K562 (cell line): ENCODE data around the gene RBMS3. TPM values are rescaled to one million over a fixed set of nuclear protein-coding genes. Genes with fewer than 3 reads are reported as not detected.

ENCODE experiments used
- ATAC-seq: fragments of 200-7000 bp; cut with Tn5 transposase; 3 replicates; pipeline ENCODE4 v1.9.1; 2020; ENCODE audit warnings: moderate library complexity
- BruUV-seq: library from RNA; stranded (reverse); fragments of 400-500 nt; replicated peaks from 2 replicates; lab custom pipeline; 2021; lab: Mats Ljungman, UMichigan
- CTCF ChIA-PET: fragments of 300-600 bp; formaldehyde crosslinking; extraction: SDS; loops from one replicate; lab custom pipeline; 2021; ENCODE audit warnings: low intra/inter-chr PET ratio; lab: Yijun Ruan, JAX
- POLR2A ChIA-PET: fragments of 300-600, 350-650 bp; sonication (Branson Sonifier 250); formaldehyde crosslinking; extraction: SDS; loops from one replicate; lab custom pipeline; 2021; ENCODE audit warnings: antibody characterized with exemption, inconsistent platforms; lab: Yijun Ruan, JAX
- DNase-seq, 4 experiments: peaks; one replicate each; pipeline versions ENCODE4 v3.0.0 to v3.0.0-alpha.2; 2011 to 2018; ENCODE audit warnings: low spot score in 3 of 4, mixed read lengths in 3 of 4; ENCODE audit errors: extremely low read depth in 1 of 4
- FAIRE-seq: peaks from 2 replicates; lab custom pipeline; 2011; peaks lifted over from hg19 to GRCh38; lab: Jason Lieb, UNC
- H2AFZ ChIP-seq: 2 replicates; pipeline ENCODE4 v1.6.0; 2011; ENCODE audit warnings: low read depth, low read length, control low read depth, inconsistent platforms
- H3K27ac ChIP-seq: fragments of 200-600 bp; 3 replicates; pipeline ENCODE4 v1.8.0; 2011; ENCODE audit warnings: low read depth, mild to moderate bottlenecking, control low read depth, inconsistent platforms, low read length, moderate library complexity, mixed read lengths; ENCODE audit errors: extremely low read depth
- H3K27me3 ChIP-seq, 2 experiments: fragments of 300-600 bp in 1 of 2; 2 replicates in 1 of 2; 3 replicates in 1 of 2; pipeline versions ENCODE4 v1.6.0 to v1.8.0; 2011; ENCODE audit warnings: inconsistent platforms in 2 of 2, low read length in 2 of 2, mild to moderate bottlenecking in 1 of 2, mixed read lengths in 1 of 2, moderate library complexity in 1 of 2; ENCODE audit not compliant: control insufficient read depth in 2 of 2, insufficient read depth in 2 of 2
- H3K36me3 ChIP-seq: fragments of 300-600 bp; 3 replicates; pipeline ENCODE4 v1.8.0; 2011; ENCODE audit warnings: mild to moderate bottlenecking, low read length, inconsistent platforms; ENCODE audit not compliant: control insufficient read depth, insufficient read depth
- H3K4me1 ChIP-seq, 2 experiments: fragments of 200-600 bp in 1 of 2; replicated peaks in 1 of 2; 2 replicates in 1 of 2; 3 replicates in 1 of 2; pipeline versions ENCODE4 v1.5.1 to v1.8.0; 2011; ENCODE audit warnings: inconsistent platforms in 2 of 2, low read length in 2 of 2, mild to moderate bottlenecking in 1 of 2, mixed read lengths in 1 of 2, moderate library complexity in 1 of 2; ENCODE audit not compliant: control insufficient read depth in 2 of 2, insufficient read depth in 2 of 2
- H3K4me2 ChIP-seq: 2 replicates; pipeline ENCODE4 v1.6.1; 2011; ENCODE audit warnings: low read length, control low read depth, inconsistent platforms, mixed read lengths; ENCODE audit not compliant: insufficient read depth
- H3K4me3 ChIP-seq: fragments of 200-600 bp; sonication (generic), shearing (Covaris generic); 2 replicates; pipeline ENCODE4 v1.5.1; 2016; ENCODE audit warnings: control low read depth, inconsistent platforms
- H3K79me2 ChIP-seq: fragments of 200-600 bp; 3 replicates; pipeline ENCODE4 v1.8.0; 2011; ENCODE audit warnings: low read length, inconsistent platforms; ENCODE audit not compliant: control insufficient read depth, insufficient read depth
- H3K9ac ChIP-seq, 2 experiments: 2 replicates each; pipeline versions ENCODE4 v1.6.0 to v1.6.1; 2011; ENCODE audit warnings: low read depth in 2 of 2, low read length in 2 of 2, control low read depth in 1 of 2, inconsistent platforms in 1 of 2, mild to moderate bottlenecking in 1 of 2, mixed read lengths in 1 of 2; ENCODE audit not compliant: insufficient read depth in 1 of 2
- H3K9me1 ChIP-seq: one replicate; pipeline ENCODE4 v1.6.0; 2011; ENCODE audit warnings: inconsistent platforms, mild to moderate bottlenecking, low read length, moderate library complexity; ENCODE audit not compliant: control insufficient read depth, insufficient read depth
- H3K9me3 ChIP-seq: replicated peaks from 2 replicates; pipeline ENCODE4 v1.5.1; 2011; ENCODE audit warnings: low read depth, low read length, inconsistent platforms; ENCODE audit not compliant: control insufficient read depth, insufficient read depth
- H4K20me1 ChIP-seq: replicated peaks from 2 replicates; pipeline ENCODE4 v1.6.1; 2011; ENCODE audit warnings: low read length, inconsistent platforms, mixed read lengths; ENCODE audit not compliant: control insufficient read depth, insufficient read depth
- CCAR2 ChIP-seq: fragments of 200-400 bp; formaldehyde crosslinking; IDR thresholded peaks from 2 replicates; pipeline ENCODE4 v1.6.1; 2017; ENCODE audit warnings: mild to moderate bottlenecking, low read depth, low read length
- CXXC5 ChIP-seq: fragments of 250-450 bp; sonication (Bioruptor Pico); IDR thresholded peaks from 2 replicates; pipeline ENCODE4 v1.8.0; 2022; ENCODE audit warnings: inconsistent platforms, mild to moderate bottlenecking, moderate library complexity
- EZH2 ChIP-seq: IDR thresholded peaks from 2 replicates; pipeline ENCODE4 v1.6.1; 2012; ENCODE audit warnings: low read depth, mild to moderate bottlenecking, inconsistent platforms, low read length, borderline replicate concordance
- GABPA ChIP-seq: fragments of 200-800 bp; sonication (Bioruptor generic); conservative IDR thresholded peaks from 2 replicates; pipeline ENCODE4 v1.6.1; 2016; ENCODE audit warnings: low read depth, missing genetic modification characterization, missing compliant biosample characterization
- LARP7 ChIP-seq: fragments of 450-650 bp; IDR thresholded peaks from 2 replicates; pipeline ENCODE4 v1.6.1; 2016
- SMARCC2 ChIP-seq: fragments of 450-650 bp; IDR thresholded peaks from 2 replicates; pipeline ENCODE4 v1.6.1; 2017; ENCODE audit warnings: antibody characterized with exemption, moderate library complexity, mild to moderate bottlenecking, low read depth
- STAG1 ChIP-seq: sonication (generic); formaldehyde crosslinking; IDR thresholded peaks from 2 replicates; pipeline ENCODE4 v1.5.0; 2020; ENCODE audit warnings: missing genetic modification reagents, borderline replicate concordance
- XRCC3 ChIP-seq: fragments of 450-650 bp; IDR thresholded peaks from 2 replicates; pipeline ENCODE4 v1.6.1; 2017; ENCODE audit warnings: mild to moderate bottlenecking, moderate library complexity
- ZKSCAN8 ChIP-seq: fragments of 200-800 bp; sonication (Bioruptor generic); IDR thresholded peaks from 2 replicates; pipeline ENCODE4 v1.6.1; 2016; ENCODE audit warnings: missing genetic modification characterization, missing compliant biosample characterization
- ZNF232 ChIP-seq: sonication (generic); formaldehyde crosslinking; IDR thresholded peaks from 2 replicates; pipeline ENCODE4 v1.8.0; 2022; ENCODE audit warnings: mild to moderate bottlenecking, missing genetic modification reagents
- ZNF785 ChIP-seq: fragments of 250-450 bp; sonication (Bioruptor Pico); IDR thresholded peaks from 2 replicates; pipeline ENCODE4 v1.4.0; 2020; ENCODE audit warnings: mild to moderate bottlenecking
- WGBS: fragments of 100-300 bp; shearing (Covaris generic); methylation state at CpG from one replicate; pipeline ENCODE4 v1.1.6; 2016; ENCODE audit warnings: low coverage, mixed read lengths; ENCODE audit not compliant: insufficient coverage; ENCODE audit errors: missing lambda C conversion rate; 5-methylcytosine and 5-hydroxymethylcytosine counted together
- in situ Hi-C: fragments of 300-500 bp; cut with MboI; formaldehyde crosslinking; loops from 4 replicates; pipeline ENCODE4 v1.15.0; 2018; ENCODE audit warnings: inconsistent platforms, mixed read lengths
- intact Hi-C: fragments of 100-400 bp; cut with micrococcal nuclease; formaldehyde crosslinking; loops from 2 replicates; pipeline ENCODE4 v1.14.2; 2022
- polyA plus RNA-seq, 8 experiments: library from polyadenylated mRNA; depleted of rRNA in 4 of 8; stranded (reverse) in 5 of 8; unstranded in 3 of 8; fragments of >200 nt; fragmentation: Nextera tagmentation in 2 of 8; fragmentation: Illumina TruSeq in 1 of 8; extraction: Ambion mirVana in 2 of 8; extraction: Trizol in 1 of 8; gene quantifications; 2 replicates each; pipeline versions ENCODE4 v1.2.1 to v1.2.3, GENCODE V29; 2011 to 2014; ENCODE audit warnings: inconsistent platforms in 1 of 8, missing spikeins in 1 of 8
- total RNA-seq, 7 experiments: library from RNA; depleted of rRNA in 6 of 7; stranded (reverse); fragments of >200 nt in 6 of 7; fragmentation: Illumina TruSeq in 2 of 7; extraction: Trizol in 2 of 7; gene quantifications; 2 replicates each; pipeline versions ENCODE4 v1.2.1 to v1.2.3, GENCODE V29; 2011 to 2021; ENCODE audit warnings: low replicate concordance in 1 of 7
- TF ChIP-seq, protein P1 (sequence below): sonication (generic); formaldehyde crosslinking; IDR thresholded peaks from 2 replicates; pipeline ENCODE4 v1.8.1; 2023; ENCODE audit warnings: mild to moderate bottlenecking, missing genetic modification reagents
- TF ChIP-seq, protein P2 (sequence below): fragments of 200-400 bp; formaldehyde crosslinking; IDR thresholded peaks from 2 replicates; pipeline ENCODE4 v1.6.1; 2017; ENCODE audit warnings: mild to moderate bottlenecking, low read depth, low read length, moderate library complexity
- TF ChIP-seq, protein P3 (sequence below): sonication (generic); formaldehyde crosslinking; IDR thresholded peaks from 2 replicates; pipeline ENCODE4 v1.8.0; 2022; ENCODE audit warnings: mild to moderate bottlenecking, missing genetic modification reagents, borderline replicate concordance

The RBMS3 gene
- total and polyA plus RNA-seq, 9 of the 15 experiments (the other 6 are each of a cell fraction or from before 2014, with no cell fraction given) = 0.20 TPM; not detected in 8

DNA sequence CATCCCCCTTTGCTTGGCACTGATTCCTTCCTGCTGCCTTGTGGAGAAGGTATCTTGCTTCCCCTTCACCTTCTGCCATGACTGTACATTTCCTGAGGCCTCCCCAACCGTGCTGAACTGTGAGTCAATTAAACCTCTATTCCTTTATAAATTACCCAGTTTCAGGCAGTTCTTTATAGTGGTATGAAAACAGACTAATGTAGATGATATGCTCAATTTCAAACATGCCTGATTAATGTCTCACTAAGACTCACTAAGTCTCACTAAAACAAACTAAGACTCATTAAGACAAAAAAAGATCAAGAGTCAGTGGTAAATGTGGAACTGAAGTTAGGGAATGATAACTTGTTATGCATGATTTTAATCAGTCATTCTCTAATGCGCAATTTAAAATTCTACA, 606.6 kb downstream of the RBMS3 start:
- no peak overlapping the region for H2AFZ ChIP-seq
- no peaks in the 10 kb centered on the region for H3K27me3 ChIP-seq
- no peaks in the 10 kb centered on the region for H3K9me1 ChIP-seq
- no peaks in the 10 kb centered on the region for H4K20me1 ChIP-seq
- H3K4me2 ChIP-seq = no peak overlapping the region
- ATAC-seq (no peak), FAIRE-seq (no peak), DNase-seq (no peak)
- no peaks in the 10 kb centered on the region for H3K79me2 ChIP-seq
- H3K9me3 ChIP-seq = 0 out of 2 replicates have a peak, but pooled peaks cover 1% of the 10 kb centered on the region
- H3K4me3 ChIP-seq = no peak overlapping the region
- no peaks in the 10 kb centered on the region for H3K4me1 ChIP-seq
- H3K36me3 ChIP-seq = no peaks in the 10 kb centered on the region
- intact Hi-C loops (no loop called here), in situ Hi-C loops (no loop called here)
- CTCF ChIA-PET = no interaction called here
- 0% methylated on average over 2 of the region's 2 CpGs for WGBS
- POLR2A ChIA-PET = no interaction called here
- no TSS peak for BruUV-seq
- H3K27ac ChIP-seq = no peak overlapping the region
- no peak overlapping the region for H3K9ac ChIP-seq
- TF ChIP-seq, protein P1, sequence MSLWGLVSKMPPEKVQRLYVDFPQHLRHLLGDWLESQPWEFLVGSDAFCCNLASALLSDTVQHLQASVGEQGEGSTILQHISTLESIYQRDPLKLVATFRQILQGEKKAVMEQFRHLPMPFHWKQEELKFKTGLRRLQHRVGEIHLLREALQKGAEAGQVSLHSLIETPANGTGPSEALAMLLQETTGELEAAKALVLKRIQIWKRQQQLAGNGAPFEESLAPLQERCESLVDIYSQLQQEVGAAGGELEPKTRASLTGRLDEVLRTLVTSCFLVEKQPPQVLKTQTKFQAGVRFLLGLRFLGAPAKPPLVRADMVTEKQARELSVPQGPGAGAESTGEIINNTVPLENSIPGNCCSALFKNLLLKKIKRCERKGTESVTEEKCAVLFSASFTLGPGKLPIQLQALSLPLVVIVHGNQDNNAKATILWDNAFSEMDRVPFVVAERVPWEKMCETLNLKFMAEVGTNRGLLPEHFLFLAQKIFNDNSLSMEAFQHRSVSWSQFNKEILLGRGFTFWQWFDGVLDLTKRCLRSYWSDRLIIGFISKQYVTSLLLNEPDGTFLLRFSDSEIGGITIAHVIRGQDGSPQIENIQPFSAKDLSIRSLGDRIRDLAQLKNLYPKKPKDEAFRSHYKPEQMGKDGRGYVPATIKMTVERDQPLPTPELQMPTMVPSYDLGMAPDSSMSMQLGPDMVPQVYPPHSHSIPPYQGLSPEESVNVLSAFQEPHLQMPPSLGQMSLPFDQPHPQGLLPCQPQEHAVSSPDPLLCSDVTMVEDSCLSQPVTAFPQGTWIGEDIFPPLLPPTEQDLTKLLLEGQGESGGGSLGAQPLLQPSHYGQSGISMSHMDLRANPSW (CRISPR knock-in tag) = no peak
- TF ChIP-seq STAG1 (CRISPR knock-in tag) (no peak), GABPA (no peak), EZH2 (no peak), ZKSCAN8 (no peak), ZNF232 (CRISPR knock-in tag) (no peak), LARP7 (no peak), CCAR2 (no peak), SMARCC2 (no peak), XRCC3 (no peak), CXXC5 (no peak), ZNF785 (CRISPR knock-in tag) (no peak)
- TF ChIP-seq, protein P2, sequence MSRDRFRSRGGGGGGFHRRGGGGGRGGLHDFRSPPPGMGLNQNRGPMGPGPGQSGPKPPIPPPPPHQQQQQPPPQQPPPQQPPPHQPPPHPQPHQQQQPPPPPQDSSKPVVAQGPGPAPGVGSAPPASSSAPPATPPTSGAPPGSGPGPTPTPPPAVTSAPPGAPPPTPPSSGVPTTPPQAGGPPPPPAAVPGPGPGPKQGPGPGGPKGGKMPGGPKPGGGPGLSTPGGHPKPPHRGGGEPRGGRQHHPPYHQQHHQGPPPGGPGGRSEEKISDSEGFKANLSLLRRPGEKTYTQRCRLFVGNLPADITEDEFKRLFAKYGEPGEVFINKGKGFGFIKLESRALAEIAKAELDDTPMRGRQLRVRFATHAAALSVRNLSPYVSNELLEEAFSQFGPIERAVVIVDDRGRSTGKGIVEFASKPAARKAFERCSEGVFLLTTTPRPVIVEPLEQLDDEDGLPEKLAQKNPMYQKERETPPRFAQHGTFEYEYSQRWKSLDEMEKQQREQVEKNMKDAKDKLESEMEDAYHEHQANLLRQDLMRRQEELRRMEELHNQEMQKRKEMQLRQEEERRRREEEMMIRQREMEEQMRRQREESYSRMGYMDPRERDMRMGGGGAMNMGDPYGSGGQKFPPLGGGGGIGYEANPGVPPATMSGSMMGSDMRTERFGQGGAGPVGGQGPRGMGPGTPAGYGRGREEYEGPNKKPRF = no peak
- TF ChIP-seq, protein P3, sequence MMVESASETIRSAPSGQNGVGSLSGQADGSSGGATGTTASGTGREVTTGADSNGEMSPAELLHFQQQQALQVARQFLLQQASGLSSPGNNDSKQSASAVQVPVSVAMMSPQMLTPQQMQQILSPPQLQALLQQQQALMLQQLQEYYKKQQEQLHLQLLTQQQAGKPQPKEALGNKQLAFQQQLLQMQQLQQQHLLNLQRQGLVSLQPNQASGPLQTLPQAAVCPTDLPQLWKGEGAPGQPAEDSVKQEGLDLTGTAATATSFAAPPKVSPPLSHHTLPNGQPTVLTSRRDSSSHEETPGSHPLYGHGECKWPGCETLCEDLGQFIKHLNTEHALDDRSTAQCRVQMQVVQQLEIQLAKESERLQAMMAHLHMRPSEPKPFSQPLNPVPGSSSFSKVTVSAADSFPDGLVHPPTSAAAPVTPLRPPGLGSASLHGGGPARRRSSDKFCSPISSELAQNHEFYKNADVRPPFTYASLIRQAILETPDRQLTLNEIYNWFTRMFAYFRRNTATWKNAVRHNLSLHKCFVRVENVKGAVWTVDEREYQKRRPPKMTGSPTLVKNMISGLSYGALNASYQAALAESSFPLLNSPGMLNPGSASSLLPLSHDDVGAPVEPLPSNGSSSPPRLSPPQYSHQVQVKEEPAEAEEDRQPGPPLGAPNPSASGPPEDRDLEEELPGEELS = no peak
